ENCODE measurements around the gene PTK6.

The PTK6 gene

GRCh38 chr20:63567386-63568169 lies 30.4 kb upstream of the PTK6 start:
- H3K36me3 ChIP-seq (ENCODE audit: insufficient read depth, low read depth, low read length), result no peaks in the 10 kb centered on the region
- H3K4me1 ChIP-seq (ENCODE audit: insufficient read depth, low read length), result no peaks in the 10 kb centered on the region
- H3K27ac ChIP-seq (ENCODE audit: low read length), result no peak overlapping the region
- H3K9me3 ChIP-seq (ENCODE audit: insufficient read depth, low read depth, low read length), result no peaks in the 10 kb centered on the region
- no peak overlapping the region for H3K9ac ChIP-seq (ENCODE audit: low read depth, low read length)
- H3K4me3 ChIP-seq (ENCODE audit: low read length), result no peak overlapping the region
- H3K27me3 ChIP-seq (ENCODE audit: insufficient read depth, low read length), result no peaks in the 10 kb centered on the region

DNA sequence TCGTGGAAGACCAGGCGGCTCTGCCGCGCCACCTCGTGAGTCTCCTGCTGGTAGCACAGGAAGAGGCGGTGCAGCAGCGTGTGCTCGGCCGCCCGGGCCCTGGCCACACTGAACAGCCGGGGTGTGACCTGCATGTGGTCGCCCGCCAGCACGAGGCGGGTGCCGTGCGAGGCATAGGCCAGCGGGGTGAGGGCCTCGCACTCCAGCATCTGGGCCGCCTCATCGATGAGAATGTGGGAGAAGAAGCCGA lies 29.9 kb upstream of the PTK6 start:
- no peaks in the 10 kb centered on the region for H3K27me3 ChIP-seq (ENCODE audit: insufficient read depth, low read length)

DNA sequence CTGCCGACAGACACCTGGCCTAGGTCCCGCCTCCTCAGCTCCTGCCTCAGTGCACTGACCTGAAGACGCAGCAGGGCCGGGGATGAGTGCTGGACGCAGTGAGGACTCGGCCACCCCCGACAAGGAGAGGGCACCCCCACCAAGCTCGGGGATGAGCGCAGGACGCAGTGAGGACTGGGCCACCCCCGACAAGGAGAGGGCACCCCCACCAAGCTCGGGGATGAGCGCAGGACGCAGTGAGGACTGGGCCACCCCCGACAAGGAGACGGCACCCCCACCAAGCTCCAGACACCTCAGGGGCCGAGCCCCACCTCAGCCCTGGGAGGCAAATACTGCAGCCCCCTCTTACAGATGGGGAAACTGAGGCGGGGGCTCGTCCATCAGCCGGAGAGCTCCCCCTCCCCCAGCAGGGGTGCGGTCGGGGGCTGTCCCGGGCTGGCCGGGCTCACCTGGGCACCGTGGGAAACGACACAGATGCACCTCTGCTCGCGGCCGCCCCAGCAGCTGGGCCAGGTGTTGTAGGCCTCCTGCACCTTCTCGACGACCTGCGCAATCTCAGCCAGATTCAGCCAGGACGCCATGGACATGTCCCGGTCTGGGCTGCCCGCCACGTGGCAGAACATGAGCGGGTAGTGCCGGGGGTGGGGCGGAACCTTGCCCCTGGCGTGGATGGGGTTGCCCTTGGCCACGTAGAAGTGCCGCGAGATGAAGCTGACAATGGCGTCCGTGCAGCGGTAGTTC lies 29.4 kb upstream of the PTK6 start:
- Histone ChIP-seq H3K36me3 (ENCODE audit: insufficient read depth, low read depth, low read length) (no peaks in the 10 kb centered on the region), H3K4me1 (ENCODE audit: insufficient read depth, low read length) (no peaks in the 10 kb centered on the region), H3K9ac (ENCODE audit: low read depth, low read length) (no peak overlapping the region), H3K9me3 (ENCODE audit: insufficient read depth, low read depth, low read length) (no peaks in the 10 kb centered on the region), H3K4me3 (ENCODE audit: low read length) (no peak overlapping the region), H3K27ac (ENCODE audit: low read length) (no peak overlapping the region), H3K27me3 (ENCODE audit: insufficient read depth, low read length) (no peaks in the 10 kb centered on the region)

More for the DNA sequence above, 29.9 kb upstream of the PTK6 start:
- Histone ChIP-seq H3K9ac (ENCODE audit: low read depth, low read length) (no peak overlapping the region), H3K4me1 (ENCODE audit: insufficient read depth, low read length) (no peaks in the 10 kb centered on the region), H3K27ac (ENCODE audit: low read length) (no peak overlapping the region), H3K9me3 (ENCODE audit: insufficient read depth, low read depth, low read length) (no peaks in the 10 kb centered on the region), H3K36me3 (ENCODE audit: insufficient read depth, low read depth, low read length) (no peaks in the 10 kb centered on the region), H3K4me3 (ENCODE audit: low read length) (no peak overlapping the region)

GRCh38 chr20:63565699-63566335 lies 28.6 kb upstream of the PTK6 start:
- H3K4me1 ChIP-seq (ENCODE audit: insufficient read depth, low read length), result no peaks in the 10 kb centered on the region
- no peak overlapping the region for H3K27ac ChIP-seq (ENCODE audit: low read length)
- no peaks in the 10 kb centered on the region for H3K9me3 ChIP-seq (ENCODE audit: insufficient read depth, low read depth, low read length)
- H3K4me3 ChIP-seq (ENCODE audit: low read length), result no peak overlapping the region
- H3K36me3 ChIP-seq (ENCODE audit: insufficient read depth, low read depth, low read length), result no peaks in the 10 kb centered on the region
- no peak overlapping the region for H3K9ac ChIP-seq (ENCODE audit: low read depth, low read length)
- no peaks in the 10 kb centered on the region for H3K27me3 ChIP-seq (ENCODE audit: insufficient read depth, low read length)

- Histone ChIP-seq H3K36me3 (ENCODE audit: insufficient read depth, low read depth, low read length) (no peaks in the 10 kb centered on the region), H3K27ac (ENCODE audit: low read length) (no peak overlapping the region), H3K9me3 (ENCODE audit: insufficient read depth, low read depth, low read length) (no peaks in the 10 kb centered on the region), H3K27me3 (ENCODE audit: insufficient read depth, low read length) (no peaks in the 10 kb centered on the region), H3K9ac (ENCODE audit: low read depth, low read length) (no peak overlapping the region), H3K4me3 (ENCODE audit: low read length) (no peak overlapping the region), H3K4me1 (ENCODE audit: insufficient read depth, low read length) (no peaks in the 10 kb centered on the region)
These were observed 28.0 kb upstream of the PTK6 start for GRCh38 chr20:63565021-63565698.

- no peaks in the 10 kb centered on the region for H3K27me3 ChIP-seq (ENCODE audit: insufficient read depth, low read length)
- H3K4me1 ChIP-seq (ENCODE audit: insufficient read depth, low read length), result no peaks in the 10 kb centered on the region
- H3K9me3 ChIP-seq (ENCODE audit: insufficient read depth, low read depth, low read length), result no peaks in the 10 kb centered on the region
- no peak overlapping the region for H3K4me3 ChIP-seq (ENCODE audit: low read length)
- no peaks in the 10 kb centered on the region for H3K36me3 ChIP-seq (ENCODE audit: insufficient read depth, low read depth, low read length)
- no peak overlapping the region for H3K27ac ChIP-seq (ENCODE audit: low read length)
- H3K9ac ChIP-seq (ENCODE audit: low read depth, low read length), result no peak overlapping the region
These were observed 27.0 kb upstream of the PTK6 start for GRCh38 chr20:63564036-63564810.

GRCh38 chr20:63563225-63563935 lies 26.2 kb upstream of the PTK6 start:
- Histone ChIP-seq H3K9me3 (ENCODE audit: insufficient read depth, low read depth, low read length) (no peaks in the 10 kb centered on the region), H3K4me1 (ENCODE audit: insufficient read depth, low read length) (no peaks in the 10 kb centered on the region), H3K4me3 (ENCODE audit: low read length) (no peak overlapping the region), H3K9ac (ENCODE audit: low read depth, low read length) (no peak overlapping the region), H3K27ac (ENCODE audit: low read length) (no peak overlapping the region), H3K36me3 (ENCODE audit: insufficient read depth, low read depth, low read length) (no peaks in the 10 kb centered on the region), H3K27me3 (ENCODE audit: insufficient read depth, low read length) (no peaks in the 10 kb centered on the region)

DNA sequence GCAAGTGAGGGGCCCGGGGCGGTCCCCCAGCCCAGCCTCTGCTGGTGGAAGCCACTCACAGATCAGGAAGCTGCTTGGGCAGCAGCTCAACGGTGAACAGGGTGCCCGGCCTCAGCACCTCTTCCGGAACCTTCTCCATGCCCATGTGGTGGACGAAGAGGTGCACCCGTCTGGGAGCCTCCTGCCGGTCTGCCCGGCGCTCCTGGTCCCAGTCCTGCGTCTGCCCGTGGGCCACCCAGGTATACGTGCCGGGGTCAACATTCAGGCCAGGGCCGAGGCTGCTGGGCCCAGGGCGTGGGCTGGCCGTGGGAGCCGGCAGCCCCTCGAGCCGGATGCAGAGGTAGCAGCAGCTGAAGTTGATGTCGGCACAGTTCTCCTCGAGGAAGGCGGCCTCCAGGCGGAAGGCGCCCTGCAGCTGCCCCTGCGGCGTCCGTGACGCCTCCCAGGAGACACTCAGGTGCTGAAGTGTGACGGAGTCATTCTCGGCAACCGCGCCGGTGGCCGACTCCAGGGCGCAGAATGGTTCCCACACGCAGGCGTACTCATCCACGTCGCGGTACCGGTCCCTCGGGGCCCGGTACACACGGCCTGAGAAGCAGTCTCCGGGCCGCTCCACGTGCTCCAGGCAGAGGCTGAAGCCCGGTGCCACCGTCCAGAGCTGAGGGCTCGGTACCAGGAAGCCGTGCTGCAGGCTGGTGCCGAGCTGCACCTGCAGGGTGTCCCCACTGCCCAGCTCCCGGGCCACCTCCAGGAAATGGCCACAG lies 25.5 kb upstream of the PTK6 start:
- H3K36me3 ChIP-seq (ENCODE audit: insufficient read depth, low read depth, low read length), result no peaks in the 10 kb centered on the region
- H3K4me1 ChIP-seq (ENCODE audit: insufficient read depth, low read length), result no peaks in the 10 kb centered on the region
- H3K27me3 ChIP-seq (ENCODE audit: insufficient read depth, low read length), result no peaks in the 10 kb centered on the region
- H3K4me3 ChIP-seq (ENCODE audit: low read length), result no peak overlapping the region
- no peaks in the 10 kb centered on the region for H3K9me3 ChIP-seq (ENCODE audit: insufficient read depth, low read depth, low read length)
- H3K9ac ChIP-seq (ENCODE audit: low read depth, low read length), result no peak overlapping the region
- H3K27ac ChIP-seq (ENCODE audit: low read length), result no peak overlapping the region

GRCh38 chr20:63561624-63562396 lies 24.6 kb upstream of the PTK6 start:
- H3K36me3 ChIP-seq (ENCODE audit: insufficient read depth, low read depth, low read length), result no peaks in the 10 kb centered on the region
- H3K27me3 ChIP-seq (ENCODE audit: insufficient read depth, low read length), result no peaks in the 10 kb centered on the region
- no peak overlapping the region for H3K9ac ChIP-seq (ENCODE audit: low read depth, low read length)
- no peaks in the 10 kb centered on the region for H3K4me1 ChIP-seq (ENCODE audit: insufficient read depth, low read length)
- H3K9me3 ChIP-seq (ENCODE audit: insufficient read depth, low read depth, low read length), result no peaks in the 10 kb centered on the region
- H3K4me3 ChIP-seq (ENCODE audit: low read length), result no peak overlapping the region
- H3K27ac ChIP-seq (ENCODE audit: low read length), result no peak overlapping the region
